Stimulated activated CD4-positive, alpha-beta T cell treated with anti-CD3 and anti-CD28 coated beads, Interleukin-4, amount 100 ng/mL, for 48 hours (primary cell): ENCODE measurements around the gene GNAO1.

ENCODE experiments used
- DNase-seq, 2 donors: peaks; one replicate each; pipeline ENCODE4 v3.0.0-alpha.2; 2020; ENCODE audit warnings: low read depth in 2 of 2

Gene GNAO1

DNA sequence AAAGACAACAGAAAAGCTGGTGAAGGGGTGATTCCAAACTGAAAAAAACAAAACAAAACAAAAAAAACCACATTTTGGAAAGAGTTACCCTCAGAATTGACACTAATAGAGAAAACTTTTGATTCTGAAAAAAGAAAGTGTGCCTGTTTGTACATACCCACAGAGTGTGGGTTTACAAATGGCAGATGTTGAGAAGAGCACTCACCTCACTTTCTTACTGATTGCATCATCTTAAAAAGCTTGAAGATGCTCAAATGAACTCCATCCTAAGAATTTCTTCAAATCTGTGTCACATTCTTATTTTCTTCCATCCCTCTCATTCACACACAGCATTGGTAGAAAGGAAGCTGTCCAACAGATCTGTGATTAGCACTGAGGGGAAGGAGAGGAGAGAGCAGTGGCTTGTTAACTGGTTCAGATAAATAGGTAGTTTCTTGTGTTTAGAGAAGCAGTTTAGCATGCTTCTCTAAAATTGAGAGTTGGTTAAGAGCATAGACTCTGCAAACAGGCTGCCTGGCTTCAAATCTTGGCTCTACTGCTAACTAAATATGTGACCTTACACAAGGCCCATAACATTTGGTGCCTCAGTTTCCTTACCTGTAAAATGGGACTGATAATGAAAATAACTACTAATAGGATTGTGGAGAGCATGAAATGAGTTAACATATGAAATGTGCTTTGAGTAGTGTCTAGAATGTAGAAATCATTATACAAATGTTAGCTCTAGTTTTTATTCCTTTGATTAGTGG, 6.9 kb downstream of the GNAO1 start:
- no peak for DNase-seq

DNA sequence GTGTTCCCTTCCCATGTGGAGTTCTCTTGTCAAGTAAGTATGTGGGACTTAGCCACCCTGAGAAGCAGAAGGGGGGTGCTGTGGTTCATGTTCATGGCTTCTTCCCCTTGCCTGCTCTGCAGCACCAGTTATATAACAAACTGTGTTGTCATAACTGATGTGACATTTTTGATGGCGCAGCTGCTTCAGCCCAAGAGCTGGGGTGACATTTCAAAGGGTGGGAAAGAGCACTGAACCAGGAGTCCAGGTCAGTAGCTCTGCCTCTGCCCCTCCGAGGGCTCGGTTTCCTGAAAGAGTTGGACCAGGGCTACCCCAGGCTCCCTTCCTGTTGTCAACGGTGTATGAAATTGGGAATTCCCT, 7.4 kb downstream of the GNAO1 start:
- no peak for DNase-seq

- DNase-seq = no peak
Measured at GRCh38 chr16:56199164-56199563, 7.9 kb downstream of the GNAO1 start.

DNA sequence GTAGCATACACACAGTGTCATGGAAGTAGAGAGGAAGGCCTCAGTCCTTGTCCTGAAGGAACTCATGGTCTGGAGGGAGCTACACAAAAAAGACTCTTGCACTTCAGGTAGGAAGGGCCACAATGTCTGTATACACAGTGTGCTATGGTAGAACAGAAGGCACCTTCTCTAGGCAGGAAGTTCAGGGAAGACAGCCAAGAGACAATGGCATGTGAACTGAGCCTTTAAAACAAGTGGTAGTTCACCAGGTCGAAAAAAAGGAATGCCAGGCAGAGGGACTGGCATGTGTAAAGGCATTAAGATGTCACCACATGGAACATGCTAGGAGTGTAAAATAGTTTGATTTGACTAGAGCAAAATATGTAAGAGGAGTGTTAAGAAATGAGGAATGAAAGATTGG, 9.7 kb downstream of the GNAO1 start:
- no peak for DNase-seq

- DNase-seq = no peak
Measured at GRCh38 chr16:56202036-56202435, 10.7 kb downstream of the GNAO1 start.

- peak in 1 of 2 donors; percentile 46 for DNase-seq
Measured at GRCh38 chr16:56203052-56203451, 11.8 kb downstream of the GNAO1 start.

- DNase-seq = no peak
Measured at GRCh38 chr16:56204816-56205215, 13.5 kb downstream of the GNAO1 start.

DNA sequence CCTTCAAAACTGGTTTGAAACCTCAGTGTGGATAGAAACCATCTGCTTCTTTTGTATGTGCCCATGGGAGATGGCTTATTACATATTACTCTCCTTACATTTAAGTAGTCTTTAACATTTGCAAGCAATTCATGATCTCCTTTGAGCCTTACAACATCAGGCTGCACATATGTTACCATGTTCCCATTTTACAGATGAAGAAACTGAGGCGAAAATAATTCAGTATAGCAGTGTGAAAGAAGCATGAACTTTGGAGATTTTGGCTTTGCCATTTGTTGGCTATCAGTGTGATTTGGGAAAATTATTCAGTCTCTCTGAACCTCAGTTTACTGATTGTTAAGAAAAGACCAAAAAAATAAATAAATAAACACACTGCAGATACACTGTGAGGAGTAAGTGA, 15.7 kb downstream of the GNAO1 start:
- no peak for DNase-seq

GRCh38 chr16:56207421-56207820, 16.1 kb downstream of the GNAO1 start:
- DNase-seq = no peak

- no peak for DNase-seq
Measured at GRCh38 chr16:56211435-56211981, 20.2 kb downstream of the GNAO1 start.

DNA sequence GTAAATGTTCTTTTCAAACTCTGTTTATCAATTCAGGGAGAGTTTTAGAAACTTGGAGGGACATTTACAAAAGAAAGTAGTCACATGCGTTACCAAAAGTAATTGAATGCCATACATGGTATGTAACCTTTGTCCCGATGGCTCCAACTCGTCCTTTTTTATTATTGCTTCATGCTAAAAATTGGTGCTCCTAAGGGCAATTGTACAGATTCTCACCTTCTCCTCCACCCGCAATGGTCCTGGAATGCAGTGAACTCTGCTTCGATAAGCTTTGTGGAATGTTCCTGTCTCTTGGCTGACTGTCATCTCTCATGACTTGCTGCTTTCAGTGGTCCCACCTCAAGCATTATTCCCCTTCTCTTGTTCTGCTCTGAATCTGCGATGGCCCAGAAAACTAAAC, 20.9 kb downstream of the GNAO1 start:
- no peak for DNase-seq

DNA sequence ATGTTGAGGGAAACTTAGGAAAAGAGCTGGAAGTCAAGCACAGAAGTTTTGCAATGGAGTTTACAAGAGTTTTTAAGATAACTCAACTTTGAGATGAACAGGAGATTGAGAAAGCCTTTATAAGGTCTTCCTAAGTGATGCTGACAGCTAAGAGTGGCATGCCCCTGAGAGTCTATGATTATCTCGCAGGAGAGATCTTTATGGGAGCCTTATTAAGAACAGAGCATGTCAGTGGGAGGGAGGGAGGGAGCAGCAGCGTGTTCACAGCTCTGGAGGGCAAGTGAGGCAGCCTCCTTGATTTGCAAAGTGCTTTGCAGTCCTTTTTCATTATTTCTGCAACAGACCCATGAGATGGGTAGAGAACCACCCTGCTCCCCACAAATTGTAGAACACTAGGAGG, 30.7 kb downstream of the GNAO1 start:
- DNase-seq = no peak

- no peak for DNase-seq
Measured at GRCh38 chr16:56222474-56222997, 31.2 kb downstream of the GNAO1 start.

GRCh38 chr16:56225017-56225742, 33.9 kb downstream of the GNAO1 start:
- DNase-seq = no peak

- no peak for DNase-seq
Measured at GRCh38 chr16:56226187-56226586, 34.9 kb downstream of the GNAO1 start.

DNA sequence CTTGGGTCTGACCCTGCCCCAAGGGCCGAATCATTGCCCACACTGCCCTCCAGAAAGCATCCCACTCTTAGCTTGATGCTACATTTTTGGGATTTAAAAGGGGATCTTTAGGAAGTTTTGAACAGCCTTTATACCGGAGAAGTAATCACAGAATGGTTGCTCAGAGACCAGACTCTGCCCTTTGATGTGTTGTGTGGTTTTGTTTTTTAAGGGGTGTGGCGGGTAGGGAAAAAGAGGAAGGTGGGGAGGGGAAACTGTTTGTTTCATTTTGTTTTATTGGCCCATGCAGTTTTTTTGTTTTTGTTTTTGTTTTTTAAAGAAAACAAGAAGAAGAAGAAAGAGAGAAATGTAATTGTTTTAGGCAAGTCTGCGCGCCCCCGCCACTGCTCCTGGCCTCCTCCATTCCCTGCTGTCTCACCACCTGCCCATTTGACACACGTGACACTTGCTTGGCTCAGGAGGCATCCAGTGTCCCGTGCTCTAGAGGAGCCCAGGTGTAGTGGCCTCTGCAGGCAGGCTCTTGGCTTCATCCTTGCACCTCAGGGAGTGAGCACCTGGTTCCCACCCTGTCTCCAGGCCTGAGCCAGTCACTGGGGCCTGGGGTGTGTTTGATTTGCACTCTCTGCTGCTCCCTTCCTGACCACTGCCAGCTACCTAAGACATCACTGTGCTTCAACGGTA, 35.7 kb downstream of the GNAO1 start:
- DNase-seq = no peak

DNA sequence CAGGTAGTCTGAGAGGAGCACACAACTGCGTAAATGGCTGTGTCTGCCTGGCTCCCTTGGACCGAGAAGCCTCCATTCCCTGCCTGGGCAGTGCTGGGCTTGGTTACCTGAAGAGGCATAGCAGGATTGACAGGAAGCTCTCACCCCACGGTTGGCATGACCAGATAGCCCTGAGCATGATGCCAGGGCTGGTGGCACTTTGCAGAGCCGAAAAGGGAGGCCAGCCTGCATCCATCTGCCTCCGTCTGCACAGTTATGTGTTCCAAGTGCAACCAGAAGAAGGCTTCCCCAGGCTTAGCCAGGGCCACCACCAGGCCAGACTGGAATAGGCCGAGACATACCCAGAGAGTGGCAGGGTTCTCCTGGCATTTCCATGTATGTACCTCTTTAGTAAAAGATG, 36.6 kb downstream of the GNAO1 start:
- DNase-seq = no peak

DNA sequence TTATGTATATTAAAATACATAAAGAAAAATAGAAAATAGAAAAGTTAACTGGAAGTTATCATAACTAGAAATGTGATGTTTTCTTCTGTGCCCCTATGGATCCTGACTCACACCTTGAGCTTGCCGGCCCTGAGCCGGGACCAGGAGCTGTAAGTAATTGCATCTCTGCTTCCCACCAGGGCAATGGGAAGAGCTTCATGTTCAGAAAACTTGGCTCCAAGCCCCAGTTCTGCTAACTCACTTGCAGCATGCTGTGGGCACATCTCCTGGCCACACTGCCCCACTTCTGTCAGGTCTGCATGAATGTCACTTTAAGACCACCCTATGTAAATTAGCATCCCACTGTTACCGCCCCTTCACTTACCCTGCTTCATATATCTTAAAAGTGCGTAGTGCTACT, 37.2 kb downstream of the GNAO1 start:
- DNase-seq = no peak

DNA sequence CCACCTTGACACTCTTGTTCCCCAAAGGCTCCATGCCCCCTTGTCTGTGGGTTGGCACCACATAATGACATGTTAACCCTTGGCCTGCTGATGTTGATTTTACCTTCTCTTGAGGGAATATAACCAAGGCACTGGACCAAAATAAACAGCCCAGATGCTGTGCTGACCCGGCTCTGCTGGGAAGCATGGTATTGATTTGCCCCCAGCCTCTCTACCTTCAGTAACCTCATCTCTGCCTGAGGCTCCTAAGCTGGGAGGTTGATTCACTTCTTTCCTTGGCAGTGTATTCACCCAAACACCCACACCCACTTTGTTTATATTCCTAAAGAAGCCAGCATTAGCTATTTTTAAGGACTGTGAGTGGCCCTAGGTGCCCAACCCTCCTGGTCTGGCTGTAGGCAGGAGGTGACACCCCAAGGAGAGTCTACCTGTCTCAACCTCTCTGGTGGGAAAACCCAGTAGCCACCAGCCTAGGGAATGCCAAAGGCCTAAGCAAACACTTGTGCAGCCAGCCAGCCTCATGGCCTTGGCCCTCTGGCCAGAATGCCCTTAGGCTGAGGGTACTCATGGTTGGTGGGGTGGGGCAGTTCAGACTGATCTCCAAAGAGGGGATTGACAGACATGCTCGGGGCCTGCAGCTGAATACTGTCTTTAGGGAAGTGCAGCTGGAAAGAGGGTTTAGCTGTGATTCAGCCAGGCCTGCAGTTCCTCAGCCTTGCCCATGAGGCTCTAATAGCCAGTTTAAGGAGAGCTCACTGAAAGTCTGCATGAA, 42.7 kb downstream of the GNAO1 start:
- DNase-seq = no peak

GRCh38 chr16:56234737-56235136, 43.4 kb downstream of the GNAO1 start:
- no peak for DNase-seq

- DNase-seq = no peak
Measured at GRCh38 chr16:56237451-56237930, 46.2 kb downstream of the GNAO1 start.

DNA sequence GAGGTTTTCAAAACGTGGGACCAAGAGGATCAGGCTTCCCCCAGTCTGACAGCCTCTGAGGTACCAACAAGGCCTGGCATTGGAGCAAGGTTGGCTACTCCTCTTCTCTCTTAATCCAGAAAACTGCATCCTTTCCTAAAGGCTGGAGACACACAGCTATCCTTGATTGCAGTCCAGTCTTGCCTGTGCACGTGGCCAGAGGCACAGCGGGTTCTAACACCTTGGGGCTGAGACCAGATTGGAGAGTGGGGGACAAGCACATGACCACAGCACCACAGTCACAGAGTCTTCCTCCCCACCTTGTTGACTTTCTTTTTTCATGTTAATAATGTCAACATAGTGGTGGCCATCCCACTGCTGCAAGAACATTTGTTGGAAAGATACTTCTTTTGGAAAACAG, 46.9 kb downstream of the GNAO1 start:
- DNase-seq = no peak
